HG03196 (cell line): ENCODE measurements around the gene HIF1A.
"Not testable (repeated sequence)": the region's sequence is repeated elsewhere in the genome, so short reads cannot be mapped to it uniquely, and the experiment has no call there.

Experiments used
- ATAC-seq: cut with Tn5 transposase; IDR thresholded peaks from one replicate; pipeline ENCODE4 v1.9.1; 2021; ENCODE audit not compliant: unreplicated experiment

Gene HIF1A

GRCh38 chr14:61744238-61744637, 48.9 kb downstream of the HIF1A start:
- no peak for ATAC-seq

GRCh38 chr14:61746346-61746745, 51.0 kb downstream of the HIF1A start:
- ATAC-seq = not testable (repeated sequence)

GRCh38 chr14:61746881-61747280, 51.6 kb downstream of the HIF1A start:
- ATAC-seq = no peak

GRCh38 chr14:61747342-61747741, 52.0 kb downstream of the HIF1A start:
- no peak for ATAC-seq

- ATAC-seq = no peak
Measured at GRCh38 chr14:61749264-61749663, 54.0 kb downstream of the HIF1A start.

- ATAC-seq = no peak
Measured at GRCh38 chr14:61749867-61750266, 54.6 kb downstream of the HIF1A start.

GRCh38 chr14:61750708-61751474, 55.6 kb downstream of the HIF1A start:
- ATAC-seq = peak; percentile 95

- ATAC-seq = no peak
Measured at GRCh38 chr14:61751475-61751989, 56.2 kb downstream of the HIF1A start.

- peak; percentile 39 for ATAC-seq
Measured at GRCh38 chr14:61752626-61753025, 57.3 kb downstream of the HIF1A start.

GRCh38 chr14:61753631-61754030, 58.3 kb downstream of the HIF1A start:
- no peak for ATAC-seq

GRCh38 chr14:61754627-61755381, 59.5 kb downstream of the HIF1A start:
- no peak for ATAC-seq

- ATAC-seq = not testable (repeated sequence)
Measured at GRCh38 chr14:61755382-61755742, 60.0 kb downstream of the HIF1A start.

- ATAC-seq = no peak
Measured at GRCh38 chr14:61756135-61756534, 60.8 kb downstream of the HIF1A start.

GRCh38 chr14:61759878-61760277, 64.6 kb downstream of the HIF1A start:
- no peak for ATAC-seq

- no peak for ATAC-seq
Measured at GRCh38 chr14:61761557-61761956, 66.2 kb downstream of the HIF1A start.

GRCh38 chr14:61761959-61762786, 66.9 kb downstream of the HIF1A start, which contains the start of gene SNAPC1:
Gene SNAPC1 (plus strand): TSS chr14:61762420. CDS start chr14:61762461, 41 bp downstream.
- peak; percentile 98 for ATAC-seq

- no peak for ATAC-seq
Measured at GRCh38 chr14:61764342-61765122, 69.2 kb downstream of the HIF1A start.

GRCh38 chr14:61765225-61765943, 70.1 kb downstream of the HIF1A start:
- no peak for ATAC-seq

- no peak for ATAC-seq
Measured at GRCh38 chr14:61766151-61766550, 70.8 kb downstream of the HIF1A start.

GRCh38 chr14:61768240-61768639, 72.9 kb downstream of the HIF1A start:
- no peak for ATAC-seq
